MCF 10A (cell line): ENCODE measurements around the gene ZNF296. TPM values are rescaled to one million over a fixed set of nuclear protein-coding genes. Genes with fewer than 3 reads are reported as not detected.

ENCODE experiments used
- BruUV-seq: library from RNA; stranded (reverse); fragments of 400-500 nt; replicated peaks from 2 replicates; lab custom pipeline; 2021; lab: Mats Ljungman, UMichigan
- CTCF ChIA-PET: fragments of 300-600 bp; sonication (Branson Sonifier 250); formaldehyde crosslinking; extraction: SDS; loops from one replicate; lab custom pipeline; 2021; ENCODE audit warnings: antibody characterized with exemption, inconsistent platforms; lab: Yijun Ruan, JAX
- POLR2A ChIA-PET: fragments of 300-600, 350-650 bp; sonication (Branson Sonifier 250); formaldehyde crosslinking; extraction: SDS; loops from one replicate; lab custom pipeline; 2020; ENCODE audit warnings: antibody characterized with exemption, inconsistent platforms; lab: Yijun Ruan, JAX
- DNase-seq: peaks from one replicate; pipeline ENCODE4 v3.0.0-alpha.2; 2018; ENCODE audit not compliant: unreplicated experiment
- H3K27ac Mint-ChIP-seq: one replicate; pipeline ENCODE4 v1.8.0; 2022; ENCODE audit warnings: mild to moderate bottlenecking, low read depth, mixed read lengths; ENCODE audit not compliant: unreplicated experiment
- H3K27me3 Mint-ChIP-seq: one replicate; pipeline ENCODE4 v1.8.0; 2022; ENCODE audit warnings: mixed read lengths; ENCODE audit not compliant: insufficient read depth, unreplicated experiment
- H3K36me3 Mint-ChIP-seq: one replicate; pipeline ENCODE4 v1.8.0; 2022; ENCODE audit warnings: mild to moderate bottlenecking, moderate library complexity, mixed read lengths; ENCODE audit not compliant: insufficient read depth, unreplicated experiment
- H3K4me1 Mint-ChIP-seq: one replicate; pipeline ENCODE4 v1.8.0; 2022; ENCODE audit warnings: mixed read lengths; ENCODE audit not compliant: insufficient read depth, unreplicated experiment
- H3K4me3 Mint-ChIP-seq: one replicate; pipeline ENCODE4 v1.8.0; 2022; ENCODE audit warnings: mild to moderate bottlenecking, moderate library complexity, mixed read lengths; ENCODE audit not compliant: unreplicated experiment
- H3K9me3 Mint-ChIP-seq: one replicate; pipeline ENCODE4 v1.8.0; 2022; ENCODE audit warnings: mixed read lengths; ENCODE audit not compliant: unreplicated experiment
- intact Hi-C: fragments of 100-400 bp; cut with micrococcal nuclease; formaldehyde crosslinking; loops from 2 replicates; pipeline ENCODE4 v1.14.1; 2022
- total RNA-seq: library from RNA; stranded (reverse); gene quantifications from 2 replicates; pipeline ENCODE4 v1.2.3, GENCODE V29; 2022
- TF ChIP-seq, protein P1 (sequence below): fragments of 200-600 bp; IDR thresholded peaks from one replicate; pipeline ENCODE4 v1.8.0; 2022; ENCODE audit warnings: antibody characterized with exemption, mild to moderate bottlenecking; ENCODE audit not compliant: unreplicated experiment

The ZNF296 gene
- total RNA-seq, 1 experiment from 2014 or later: 2.7 TPM

DNA sequence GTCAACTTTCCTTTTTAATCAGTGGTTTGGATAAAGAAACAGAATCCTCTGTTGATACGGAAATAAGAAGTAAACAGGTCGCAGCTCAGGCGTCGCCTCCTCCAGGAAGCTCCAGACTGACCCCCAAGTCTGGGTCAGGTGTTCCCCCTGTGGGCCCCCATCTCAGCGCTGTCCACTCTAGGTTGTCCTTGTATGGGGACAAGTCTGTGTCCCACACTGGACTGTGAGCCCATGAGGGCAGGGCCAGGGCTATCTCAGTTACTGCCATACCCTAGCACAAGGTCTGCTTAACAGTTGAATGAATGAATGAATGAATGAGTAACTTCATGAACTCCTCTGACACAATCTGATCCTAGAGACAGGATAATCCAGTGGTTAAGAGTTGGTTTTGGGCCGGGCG lies 29.9 kb downstream of the ZNF296 start:
- Mint-ChIP-seq H3K27me3 (no peaks in the 10 kb centered on the region), H3K4me1 (peaks cover 24% of the 10 kb centered on the region), H3K4me3 (no peak overlapping the region), H3K27ac (no peak overlapping the region), H3K9me3 (no peaks in the 10 kb centered on the region), H3K36me3 (peaks cover 81% of the 10 kb centered on the region)
- POLR2A ChIA-PET: interaction anchor here (0.7 kb wide), 1 partner anchor 336 kb away, joined by 3 read pairs; no protein-coding TSS in a partner anchor
- intact Hi-C loops: no loop called here
- no peak for DNase-seq
- no TSS peak for BruUV-seq
- CTCF ChIA-PET: interaction anchor here (4.4 kb wide), 1 partner anchor 14 kb away, joined by 24 read pairs; no protein-coding TSS in a partner anchor
- TF ChIP-seq, protein P1, sequence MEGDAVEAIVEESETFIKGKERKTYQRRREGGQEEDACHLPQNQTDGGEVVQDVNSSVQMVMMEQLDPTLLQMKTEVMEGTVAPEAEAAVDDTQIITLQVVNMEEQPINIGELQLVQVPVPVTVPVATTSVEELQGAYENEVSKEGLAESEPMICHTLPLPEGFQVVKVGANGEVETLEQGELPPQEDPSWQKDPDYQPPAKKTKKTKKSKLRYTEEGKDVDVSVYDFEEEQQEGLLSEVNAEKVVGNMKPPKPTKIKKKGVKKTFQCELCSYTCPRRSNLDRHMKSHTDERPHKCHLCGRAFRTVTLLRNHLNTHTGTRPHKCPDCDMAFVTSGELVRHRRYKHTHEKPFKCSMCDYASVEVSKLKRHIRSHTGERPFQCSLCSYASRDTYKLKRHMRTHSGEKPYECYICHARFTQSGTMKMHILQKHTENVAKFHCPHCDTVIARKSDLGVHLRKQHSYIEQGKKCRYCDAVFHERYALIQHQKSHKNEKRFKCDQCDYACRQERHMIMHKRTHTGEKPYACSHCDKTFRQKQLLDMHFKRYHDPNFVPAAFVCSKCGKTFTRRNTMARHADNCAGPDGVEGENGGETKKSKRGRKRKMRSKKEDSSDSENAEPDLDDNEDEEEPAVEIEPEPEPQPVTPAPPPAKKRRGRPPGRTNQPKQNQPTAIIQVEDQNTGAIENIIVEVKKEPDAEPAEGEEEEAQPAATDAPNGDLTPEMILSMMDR: no peak

- H3K36me3 Mint-ChIP-seq: peaks cover 81% of the 10 kb centered on the region
- CTCF ChIA-PET: interaction anchor here (0.6 to 4.4 kb wide), 2 partner anchors 14 to 1518 kb away, joined by 4 to 24 read pairs; no protein-coding TSS in a partner anchor
- no TSS peak for BruUV-seq
- POLR2A ChIA-PET: interaction anchor here (1.1 kb wide), 1 partner anchor 46 kb away, joined by 7 read pairs; no protein-coding TSS in a partner anchor
- no peaks in the 10 kb centered on the region for H3K27me3 Mint-ChIP-seq
- peaks cover 26% of the 10 kb centered on the region for H3K4me1 Mint-ChIP-seq
- no peak overlapping the region for H3K27ac Mint-ChIP-seq
- H3K4me3 Mint-ChIP-seq: no peak overlapping the region
- TF ChIP-seq, protein P1: no peak
- intact Hi-C loops: no loop called here
- DNase-seq: no peak
- H3K9me3 Mint-ChIP-seq: no peaks in the 10 kb centered on the region
Observed at GRCh38 chr19:45045671-45046353, 30.5 kb downstream of the ZNF296 start.

GRCh38 chr19:45041125-45041524 lies 35.2 kb downstream of the ZNF296 start:
- Mint-ChIP-seq H3K4me1 (peaks cover 22% of the 10 kb centered on the region), H3K4me3 (peak overlapping the region; percentile 38), H3K9me3 (no peaks in the 10 kb centered on the region), H3K36me3 (peaks cover 80% of the 10 kb centered on the region), H3K27ac (no peak overlapping the region), H3K27me3 (no peaks in the 10 kb centered on the region)
- no peak for DNase-seq
- intact Hi-C loops: no loop called here
- TF ChIP-seq, protein P1: no peak
- ChIA-PET CTCF (interaction anchor here (0.5 to 1.1 kb wide), 5 partner anchors 13 to 794 kb away, joined by 3 to 4 read pairs (median 3); partner anchors contain the start of gene ZNF296), POLR2A (interaction anchor here (1.1 kb wide), 1 partner anchor 27 kb away, joined by 3 read pairs; no protein-coding TSS in a partner anchor)
- BruUV-seq: no TSS peak

DNA sequence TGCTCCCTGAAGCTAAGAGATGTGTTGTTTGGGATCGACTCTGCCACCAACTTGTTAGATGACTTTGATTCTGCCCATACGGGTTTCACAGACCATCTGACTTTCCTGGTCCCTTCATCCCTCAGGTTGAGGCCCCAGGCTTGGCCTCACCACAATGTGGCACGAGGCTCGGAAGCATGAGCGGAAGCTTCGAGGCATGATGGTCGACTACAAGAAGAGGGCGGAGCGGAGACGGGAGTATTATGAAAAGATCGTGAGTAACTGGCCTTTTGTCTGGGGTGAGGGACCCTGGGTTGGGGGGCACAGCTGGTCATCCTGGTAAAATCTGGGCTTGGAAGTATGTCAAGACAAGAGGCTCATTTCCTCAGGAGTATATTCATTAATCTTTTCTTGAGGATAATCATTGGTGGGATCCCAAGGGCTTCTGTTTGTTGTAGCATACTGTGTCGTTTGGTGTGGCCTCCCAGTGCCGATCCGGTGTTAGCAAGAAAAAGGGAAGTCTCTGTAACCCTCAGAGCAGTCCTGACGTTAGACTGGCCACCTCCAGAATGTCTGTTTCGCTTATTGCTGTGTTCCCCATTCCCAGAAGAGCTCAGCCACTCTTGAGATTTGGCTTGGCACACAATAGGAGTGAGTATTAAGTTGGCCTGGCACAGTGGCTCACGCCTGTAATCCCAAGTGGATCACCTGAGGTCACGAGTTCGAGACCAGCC lies 36.1 kb downstream of the ZNF296 start:
- Mint-ChIP-seq H3K36me3 (peaks cover 73% of the 10 kb centered on the region), H3K4me1 (peaks cover 22% of the 10 kb centered on the region), H3K9me3 (no peaks in the 10 kb centered on the region), H3K27me3 (no peaks in the 10 kb centered on the region), H3K27ac (peak overlapping the region; percentile 99), H3K4me3 (peak overlapping the region; percentile 95)
- ChIA-PET CTCF (interaction anchor here (0.5 to 2.1 kb wide), 10 partner anchors 12 to 979 kb away, joined by 3 to 5 read pairs (median 3); partner anchors contain the start of gene GEMIN7), POLR2A (interaction anchor here (1.0 to 3.1 kb wide), 7 partner anchors 32 to 191 kb away, joined by 3 to 22 read pairs (median 13); partner anchors contain the start of genes BLOC1S3, GEMIN7, PPP1R37 and RELB)
- intact Hi-C loops: no loop called here
- TSS peak; percentile 43 for BruUV-seq
- TF ChIP-seq, protein P1: no peak
- no peak for DNase-seq
